Mesenchymal stem cell (in vitro differentiated cells and primary cell): ENCODE measurements around the gene ACP3.
"Not testable (repeated sequence)": the region's sequence is repeated elsewhere in the genome, so short reads cannot be mapped to it uniquely, and the experiment has no call there.

Experiments
- DNase-seq: peaks from one replicate; pipeline ENCODE4 v3.0.0-alpha.2; 2013
- H2AFZ ChIP-seq: one replicate; pipeline ENCODE4 v1.6.1; 2013; ENCODE audit warnings: low read depth, mild to moderate bottlenecking, control low read depth, inconsistent platforms, low read length, moderate library complexity
- H2AK5ac ChIP-seq: 2 replicates; pipeline ENCODE4 v1.6.1; 2013; ENCODE audit warnings: low read length, moderate library complexity, mild to moderate bottlenecking, inconsistent platforms; ENCODE audit not compliant: severe bottlenecking
- H2BK120ac ChIP-seq: one replicate; pipeline ENCODE4 v1.6.1; 2013; ENCODE audit warnings: low read depth, mild to moderate bottlenecking, inconsistent platforms, low read length, moderate library complexity
- H2BK12ac ChIP-seq, 2 experiments: one replicate each; pipeline ENCODE4 v1.6.1; 2013; ENCODE audit warnings: inconsistent platforms in 2 of 2, low read length in 2 of 2, mild to moderate bottlenecking in 2 of 2, moderate library complexity in 2 of 2, control low read depth in 1 of 2
- H2BK15ac ChIP-seq: one replicate; pipeline ENCODE4 v1.6.1; 2013; ENCODE audit warnings: mild to moderate bottlenecking, low read depth, inconsistent platforms; ENCODE audit not compliant: poor library complexity, severe bottlenecking
- H2BK5ac ChIP-seq: 2 replicates; pipeline ENCODE4 v1.6.1; 2013; ENCODE audit warnings: low read depth, mild to moderate bottlenecking, low read length, control low read depth, inconsistent platforms; ENCODE audit not compliant: poor library complexity, severe bottlenecking
- H3K14ac ChIP-seq, 2 experiments: one replicate each; pipeline ENCODE4 v1.6.1; 2013; ENCODE audit warnings: inconsistent platforms in 2 of 2, low read length in 2 of 2, control low read depth in 1 of 2, mild to moderate bottlenecking in 1 of 2, moderate library complexity in 1 of 2
- H3K18ac ChIP-seq, 2 experiments: one replicate each; pipeline ENCODE4 v1.6.1; 2013; ENCODE audit warnings: inconsistent platforms in 2 of 2, low read length in 2 of 2, control low read depth in 1 of 2, low read depth in 1 of 2, mild to moderate bottlenecking in 1 of 2
- H3K23ac ChIP-seq, 2 experiments: one replicate each; pipeline ENCODE4 v1.6.1; 2013; ENCODE audit warnings: inconsistent platforms in 2 of 2, low read length in 2 of 2, mild to moderate bottlenecking in 2 of 2, moderate library complexity in 2 of 2, control low read depth in 1 of 2
- H3K27ac ChIP-seq: 2 replicates; pipeline ENCODE4 v1.5.1; 2013; ENCODE audit warnings: mild to moderate bottlenecking, moderate library complexity, low read length, control low read depth, inconsistent platforms; ENCODE audit not compliant: poor library complexity, severe bottlenecking
- H3K27me3 ChIP-seq, 2 experiments: 2 replicates each; pipeline versions ENCODE4 v1.6.1 to v1.7.0; 2013; ENCODE audit warnings: low read length in 2 of 2, mild to moderate bottlenecking in 2 of 2, moderate library complexity in 2 of 2, control low read depth in 1 of 2, inconsistent platforms in 1 of 2; ENCODE audit not compliant: control insufficient read depth in 1 of 2, insufficient read depth in 1 of 2
- H3K36me3 ChIP-seq, 2 experiments: 2 replicates each; pipeline versions ENCODE4 v1.6.1 to v1.7.0; 2013; ENCODE audit warnings: low read length in 2 of 2, control low read depth in 1 of 2, inconsistent platforms in 1 of 2, low read depth in 1 of 2, mild to moderate bottlenecking in 1 of 2; ENCODE audit not compliant: insufficient read depth in 2 of 2, control insufficient read depth in 1 of 2
- H3K4ac ChIP-seq, 2 experiments: one replicate each; pipeline ENCODE4 v1.6.1; 2013; ENCODE audit warnings: inconsistent platforms in 2 of 2, low read length in 2 of 2, mild to moderate bottlenecking in 2 of 2, moderate library complexity in 2 of 2, control low read depth in 1 of 2, low read depth in 1 of 2
- H3K4me1 ChIP-seq: 2 replicates; pipeline ENCODE4 v1.6.1; 2013; ENCODE audit warnings: low read depth, low read length, control low read depth; ENCODE audit not compliant: control insufficient read depth, insufficient read depth
- H3K4me2 ChIP-seq: 2 replicates; pipeline ENCODE4 v1.6.1; 2013; ENCODE audit warnings: low read length, mild to moderate bottlenecking, inconsistent platforms; ENCODE audit not compliant: poor library complexity, severe bottlenecking
- H3K4me3 ChIP-seq, 2 experiments: 2 replicates each; pipeline versions ENCODE4 v1.5.1 to v1.7.0; 2013; ENCODE audit warnings: low read length in 2 of 2, mild to moderate bottlenecking in 2 of 2, control low read depth in 1 of 2, low read depth in 1 of 2; ENCODE audit not compliant: insufficient read depth in 1 of 2
- H3K79me1 ChIP-seq: replicated peaks from 2 replicates; pipeline ENCODE4 v1.6.1; 2013; ENCODE audit warnings: mild to moderate bottlenecking, control low read depth, low read length, inconsistent platforms; ENCODE audit not compliant: poor library complexity, severe bottlenecking
- H3K9ac ChIP-seq: 2 replicates; pipeline ENCODE4 v1.7.0; 2013; ENCODE audit warnings: mild to moderate bottlenecking, low read length, moderate library complexity
- H3K9me3 ChIP-seq: 2 replicates; pipeline ENCODE4 v1.7.0; 2013; ENCODE audit warnings: mild to moderate bottlenecking, low read length; ENCODE audit not compliant: control insufficient read depth
- H4K8ac ChIP-seq: one replicate; pipeline ENCODE4 v1.6.1; 2013; ENCODE audit warnings: inconsistent platforms, mild to moderate bottlenecking, low read length, moderate library complexity
- H4K91ac ChIP-seq: one replicate; pipeline ENCODE4 v1.6.1; 2013; ENCODE audit warnings: mild to moderate bottlenecking, low read length, inconsistent platforms
- WGBS: methylation state at CpG from one replicate; pipeline ENCODE4 v1.1.7; 2013; ENCODE audit warnings: mixed read lengths; 5-methylcytosine and 5-hydroxymethylcytosine counted together

Gene ACP3

GRCh38 chr3:132303336-132304201, 13.6 kb upstream of the ACP3 start:
- H3K4ac ChIP-seq, H3K4me2 ChIP-seq, H2AK5ac ChIP-seq, H3K4me3 ChIP-seq, H3K79me1 ChIP-seq, H3K36me3 ChIP-seq, H4K8ac ChIP-seq, H2BK120ac ChIP-seq, H2BK5ac ChIP-seq, H3K4me1 ChIP-seq, H3K14ac ChIP-seq, H4K91ac ChIP-seq, DNase-seq, H3K27ac ChIP-seq, H3K9ac ChIP-seq, H2BK15ac ChIP-seq, H3K18ac ChIP-seq, H3K23ac ChIP-seq, H3K9me3 ChIP-seq, H2BK12ac ChIP-seq, H2AFZ ChIP-seq, H3K27me3 ChIP-seq: not testable (repeated sequence)
- WGBS: 96% methylated on average over 6 of the region's 6 CpGs

GRCh38 chr3:132304351-132304750, 12.9 kb upstream of the ACP3 start:
- not testable (repeated sequence) for H3K18ac ChIP-seq, H3K27ac ChIP-seq, H3K79me1 ChIP-seq, H4K91ac ChIP-seq, H3K4ac ChIP-seq, H3K4me1 ChIP-seq, DNase-seq, H3K9ac ChIP-seq, H2BK5ac ChIP-seq, H2BK15ac ChIP-seq, H3K23ac ChIP-seq, H3K9me3 ChIP-seq, H3K27me3 ChIP-seq, H2AK5ac ChIP-seq, H3K14ac ChIP-seq, H2BK120ac ChIP-seq, H3K4me2 ChIP-seq, H3K36me3 ChIP-seq, H3K4me3 ChIP-seq, H2BK12ac ChIP-seq, H4K8ac ChIP-seq, H2AFZ ChIP-seq
- 40% methylated on average over 2 of the region's 2 CpGs for WGBS

GRCh38 chr3:132310057-132310456, 7.2 kb upstream of the ACP3 start:
- H3K27me3 ChIP-seq, H4K91ac ChIP-seq, H3K79me1 ChIP-seq, DNase-seq, H3K4me3 ChIP-seq, H2BK12ac ChIP-seq, H2BK120ac ChIP-seq, H3K9me3 ChIP-seq, H3K14ac ChIP-seq, H3K18ac ChIP-seq, H2AFZ ChIP-seq, H3K4me1 ChIP-seq, H3K9ac ChIP-seq, H3K36me3 ChIP-seq, H4K8ac ChIP-seq, H3K4me2 ChIP-seq, H2BK5ac ChIP-seq, H3K4ac ChIP-seq, H2BK15ac ChIP-seq, H3K27ac ChIP-seq, H3K23ac ChIP-seq, H2AK5ac ChIP-seq: not testable (repeated sequence)
- 38% methylated on average over 9 of the region's 11 CpGs for WGBS

GRCh38 chr3:132311316-132311715, 5.9 kb upstream of the ACP3 start:
- no peak overlapping the region for H2BK120ac ChIP-seq
- H3K18ac ChIP-seq: no peak overlapping the region
- no peaks in the 10 kb centered on the region for H3K4me1 ChIP-seq
- H4K91ac ChIP-seq: no peak overlapping the region
- no peaks in the 10 kb centered on the region for H3K79me1 ChIP-seq
- no peak overlapping the region for H3K14ac ChIP-seq
- H2AFZ ChIP-seq: no peak overlapping the region
- H3K27me3 ChIP-seq: no peaks in the 10 kb centered on the region
- no peaks in the 10 kb centered on the region for H3K36me3 ChIP-seq
- no peaks in the 10 kb centered on the region for H3K9me3 ChIP-seq
- no peak overlapping the region for H2AK5ac ChIP-seq
- WGBS: 78% methylated on average over 2 of the region's 3 CpGs
- no peak overlapping the region for H3K9ac ChIP-seq
- no peak overlapping the region for H2BK15ac ChIP-seq
- H3K4ac ChIP-seq: no peak overlapping the region
- H2BK12ac ChIP-seq: no peak overlapping the region
- no peak for DNase-seq
- H3K23ac ChIP-seq: no peak overlapping the region
- no peak overlapping the region for H4K8ac ChIP-seq
- H3K4me2 ChIP-seq: no peak overlapping the region
- H3K4me3 ChIP-seq: no peak overlapping the region
- no peak overlapping the region for H3K27ac ChIP-seq
- no peak overlapping the region for H2BK5ac ChIP-seq
